Right kidney (tissue), 9 donors: Measurements from ENCODE around the gene OR5I1.
"Not testable (repeated sequence)": the region's sequence is repeated elsewhere in the genome, so short reads cannot be mapped to it uniquely, and the experiment has no call there.

Experiments used
- DNase-seq: peaks from one replicate; pipeline ENCODE4 v3.0.0-alpha.2; 2016
- long read RNA-seq, 8 donors: transcript quantifications; one replicate each; lab custom pipeline, GENCODE V29; 2026

The OR5I1 gene
- long read RNA-seq, donor 1, result 0 reads
- long read RNA-seq, donor 2, result 0 reads
- long read RNA-seq, donor 3, result 0 reads
- long read RNA-seq, donor 4, result 0 reads
- long read RNA-seq, donor 5, result 0 reads
- long read RNA-seq, donor 6, result 0 reads
- long read RNA-seq, donor 7, result 0 reads
- long read RNA-seq, donor 8, result 0 reads

DNA sequence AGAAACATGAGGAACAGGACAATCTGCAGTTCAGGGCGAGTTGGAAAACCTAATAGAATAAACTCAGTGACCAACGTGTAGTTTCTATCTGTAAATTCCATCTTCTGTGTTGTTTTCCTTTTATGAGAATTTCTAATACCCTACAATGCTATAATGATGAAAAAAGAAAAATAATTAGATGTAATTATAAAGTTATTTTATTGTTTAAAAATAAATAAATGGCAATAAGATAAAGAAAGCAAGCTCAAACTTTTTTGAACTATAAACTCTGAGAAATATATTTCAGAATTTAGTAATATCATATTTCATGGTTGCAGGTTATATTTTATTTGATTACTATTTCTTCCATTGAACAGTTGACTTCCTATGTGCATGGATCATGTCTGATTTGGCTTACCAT, at the start of gene OR5I1:
TSS of gene OR5I1 (minus strand) at position 101 of the 400 bp plus-strand sequence. CDS start at position 101, 0 bp downstream.
- DNase-seq, result no peak

DNA sequence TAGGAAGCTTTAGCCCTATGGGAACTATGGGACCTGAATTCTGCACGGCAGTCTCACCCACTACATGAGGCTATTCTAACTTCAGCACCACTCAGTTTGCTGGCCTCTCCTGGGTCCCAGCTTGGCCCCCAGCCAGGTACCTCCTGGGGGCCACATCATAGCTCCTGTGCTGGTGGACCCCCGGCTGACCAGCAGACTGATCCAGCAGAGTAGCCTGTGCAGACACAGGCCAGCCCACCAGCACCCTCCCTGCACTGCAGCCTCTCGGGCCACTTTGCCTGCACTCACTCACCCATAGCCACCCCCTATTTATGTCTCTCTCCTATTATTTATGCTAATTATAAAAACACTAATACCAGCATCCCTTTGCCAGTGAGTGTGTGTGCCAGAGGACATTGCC, 34.7 kb upstream of the OR5I1 start:
- no peak for DNase-seq

DNA sequence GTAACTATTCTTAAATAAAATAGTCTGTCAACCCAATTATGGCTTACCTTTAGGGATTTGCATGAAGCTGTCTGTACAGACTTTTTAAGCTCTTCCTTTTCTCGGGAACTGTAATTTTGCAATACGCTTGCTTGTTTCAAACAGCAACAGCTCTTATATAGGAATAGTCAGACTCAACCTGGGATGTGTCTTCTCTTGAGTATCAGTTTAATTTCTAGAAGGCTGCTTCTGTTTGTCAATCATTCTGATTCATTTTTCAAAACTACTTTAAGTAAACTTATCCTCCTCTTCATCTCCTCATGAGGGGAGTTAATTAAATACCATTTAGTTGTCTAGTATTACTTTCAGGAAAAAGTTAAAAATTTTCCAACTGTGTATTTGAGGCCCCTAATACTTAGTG, 33.6 kb upstream of the OR5I1 start, which contains the start of gene OR10AG1:
TSS of gene OR10AG1 (minus strand) at position 101 of the 400 bp plus-strand sequence. CDS start at position 63, 38 bp downstream.
- no peak for DNase-seq

DNA sequence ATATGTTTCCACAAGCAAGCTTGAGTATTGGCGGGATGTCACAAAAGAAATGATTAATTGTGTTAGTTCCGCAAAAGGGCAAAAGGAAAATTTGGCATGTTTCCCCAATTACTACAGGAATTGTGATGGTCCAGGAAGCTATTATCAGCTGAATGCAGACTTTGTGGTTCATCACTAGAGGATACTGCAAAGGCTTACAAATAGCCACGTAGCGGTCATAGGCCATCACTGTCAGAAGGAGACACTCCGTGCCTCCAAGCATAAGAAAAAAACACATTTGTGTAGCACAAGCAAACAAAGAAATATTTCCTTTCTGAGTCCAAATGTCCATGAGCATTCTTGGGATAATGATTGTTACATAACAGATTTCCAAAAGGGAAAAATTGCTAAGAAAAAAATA, 31.7 kb upstream of the OR5I1 start:
- no peak for DNase-seq

DNA sequence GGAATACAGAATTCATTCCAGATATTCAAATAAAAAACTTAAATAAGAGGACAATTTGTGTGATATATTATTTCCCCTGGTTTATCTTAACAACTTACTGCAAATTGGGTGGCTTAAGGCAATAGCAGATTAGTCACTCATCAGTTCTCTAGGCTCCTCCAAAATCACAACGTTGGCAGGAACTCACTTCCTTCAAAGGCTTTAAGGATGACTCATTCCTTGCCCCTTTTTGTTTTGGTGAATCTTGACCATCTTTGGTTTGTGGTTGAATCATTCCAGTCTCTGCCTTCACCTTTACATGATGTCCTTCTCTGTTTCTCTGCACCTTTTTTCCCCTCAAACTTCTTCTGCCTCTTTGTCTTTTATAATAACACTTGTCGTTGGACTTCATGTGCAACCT, 30.2 kb upstream of the OR5I1 start:
- DNase-seq, result no peak

DNA sequence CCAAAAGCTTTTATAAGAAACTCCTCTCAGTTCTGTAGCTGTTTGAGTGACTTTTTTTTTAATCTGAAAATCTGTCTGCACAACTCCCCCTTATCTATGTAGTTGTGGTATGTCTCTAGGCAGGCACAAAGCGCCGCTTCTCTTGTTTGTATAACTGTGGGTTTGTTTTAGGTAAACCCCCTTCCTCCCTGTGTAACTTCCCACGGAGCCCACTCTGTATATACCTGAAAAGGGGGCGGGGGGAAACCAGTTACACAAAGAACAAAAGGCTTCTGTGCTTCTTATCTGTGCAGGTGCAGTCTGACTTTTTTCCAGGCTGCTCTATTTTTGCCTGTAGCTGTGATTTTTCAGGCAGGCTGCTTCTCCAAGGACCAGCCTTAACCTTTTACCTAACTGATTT, 20.3 kb upstream of the OR5I1 start:
- DNase-seq, result no peak

DNA sequence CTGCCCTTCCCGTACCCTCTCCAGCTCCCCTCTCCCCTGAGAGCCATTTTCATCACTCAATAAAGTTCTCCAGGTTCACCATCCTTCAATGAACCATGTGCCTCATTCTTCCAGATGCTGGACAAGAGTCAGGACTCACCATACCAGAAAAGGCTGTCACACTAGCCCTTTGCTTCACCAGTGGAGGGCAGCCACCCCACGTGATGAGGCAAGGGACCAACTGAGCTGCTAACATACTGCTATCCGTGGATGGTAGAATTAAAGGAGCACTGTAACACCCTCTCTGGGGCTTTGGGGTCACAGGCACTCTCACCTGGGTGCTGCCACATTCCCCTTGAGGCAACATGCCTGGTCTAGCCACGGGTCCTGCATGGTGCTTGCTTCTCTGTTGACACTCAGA, 13.1 kb upstream of the OR5I1 start:
- no peak for DNase-seq

DNA sequence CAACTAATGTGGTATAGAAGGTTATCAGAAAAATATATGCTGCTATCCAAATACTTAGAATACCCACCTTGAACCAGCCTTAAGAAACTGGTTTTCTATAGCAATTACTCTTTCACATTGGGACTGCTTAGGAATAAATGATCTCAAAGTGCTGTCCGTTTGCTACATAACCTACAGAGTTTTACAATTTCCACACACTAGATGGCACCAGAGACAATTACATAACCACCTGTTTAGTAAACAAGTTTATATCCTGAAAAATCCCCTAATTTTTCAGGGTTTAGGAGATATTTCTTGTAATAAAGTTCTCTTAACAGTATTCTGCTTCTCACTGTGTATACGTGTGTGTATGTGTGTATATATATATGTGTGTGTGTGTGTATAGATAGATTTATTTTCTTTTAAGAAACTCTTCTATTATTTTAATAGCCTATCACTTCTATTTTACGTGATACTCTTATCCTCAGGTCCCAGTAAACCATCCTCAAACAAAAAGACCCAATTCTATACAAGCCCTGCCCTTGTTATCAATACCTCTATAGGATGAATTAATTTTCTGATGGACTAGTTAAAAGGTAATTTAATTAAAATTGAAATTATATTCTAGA, 6.7 kb upstream of the OR5I1 start:
- no peak for DNase-seq

DNA sequence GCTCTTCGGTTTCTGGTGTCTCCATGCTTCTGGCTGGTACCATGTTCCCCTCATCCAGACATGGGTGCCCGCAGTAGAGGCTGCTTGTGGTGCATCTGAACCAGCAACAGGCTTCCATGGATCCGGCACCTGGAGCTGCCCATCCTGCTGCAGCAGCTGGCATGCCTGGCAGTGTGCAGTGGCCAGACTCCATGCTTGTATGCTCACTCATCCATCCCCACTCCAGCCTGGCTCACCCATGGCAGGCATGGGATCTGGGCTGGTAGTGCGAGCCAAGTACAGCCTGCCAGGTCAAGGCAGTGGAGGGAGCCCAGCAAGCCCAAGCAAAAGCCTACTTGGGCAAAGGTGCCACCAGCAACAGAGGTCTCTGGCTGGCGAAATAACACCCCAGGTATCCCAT, 15.7 kb downstream of the OR5I1 start:
- no peak for DNase-seq

DNA sequence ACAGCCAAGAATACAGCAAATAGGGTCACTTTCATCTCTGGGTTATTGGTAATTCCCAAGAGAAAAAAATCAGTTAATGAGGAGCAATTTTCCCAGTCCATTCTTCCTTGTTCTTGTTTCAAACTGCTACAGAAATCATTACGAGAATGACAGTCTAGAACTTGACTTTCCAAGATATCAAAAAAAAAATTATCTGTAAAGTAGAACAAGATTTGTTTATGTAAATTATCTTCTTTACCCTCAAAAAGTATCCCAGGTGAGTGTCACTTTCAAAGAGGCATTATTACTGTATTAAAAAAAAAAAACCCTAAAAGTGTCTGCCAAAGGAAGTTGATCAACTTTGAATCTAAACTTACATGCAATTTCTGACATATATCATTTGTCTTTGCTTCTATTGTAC, 21.7 kb downstream of the OR5I1 start, which contains the start of gene OR5W2:
TSS of gene OR5W2 (minus strand) at position 101 of the 400 bp plus-strand sequence. CDS start at position 101, 0 bp downstream.
- no peak for DNase-seq

DNA sequence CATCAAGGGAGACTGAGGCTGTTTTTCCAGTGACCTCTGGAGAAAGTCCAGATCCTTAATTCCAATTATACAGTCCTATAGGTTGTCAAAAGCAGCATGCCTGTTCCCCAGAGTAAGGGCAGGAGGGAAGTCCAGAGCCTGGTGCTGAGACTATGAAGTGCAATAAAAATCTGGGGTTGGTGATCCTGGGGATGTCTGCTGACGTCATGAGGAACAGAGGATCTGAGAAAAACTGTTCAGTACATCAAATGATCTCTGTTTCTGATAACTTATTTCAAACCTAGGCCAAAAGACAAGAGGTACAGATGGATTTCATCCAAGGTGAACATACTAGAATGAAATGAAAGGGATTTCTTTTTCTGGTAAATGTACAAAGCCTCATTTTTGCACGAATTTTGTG, 33.9 kb downstream of the OR5I1 start:
- DNase-seq, result no peak

DNA sequence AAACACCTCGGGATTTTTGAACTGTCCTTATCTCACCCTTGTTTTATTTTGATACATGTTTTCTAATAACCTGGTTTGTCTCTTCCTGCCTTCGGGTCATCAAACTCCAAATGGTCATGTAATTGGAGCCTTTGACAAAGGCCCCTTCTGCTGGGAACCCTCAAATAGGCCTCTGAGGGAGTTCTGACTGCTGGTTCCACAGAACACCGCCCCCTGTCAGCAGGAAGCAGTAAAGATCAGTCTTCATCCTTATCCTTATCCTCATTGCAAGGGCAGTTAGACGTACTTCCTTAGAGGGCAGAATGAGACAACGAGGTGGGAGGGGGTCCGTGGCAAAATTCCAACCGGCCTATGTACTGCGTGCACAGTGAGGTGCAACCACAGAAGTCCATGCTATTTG, 41.0 kb downstream of the OR5I1 start:
- no peak for DNase-seq

DNA sequence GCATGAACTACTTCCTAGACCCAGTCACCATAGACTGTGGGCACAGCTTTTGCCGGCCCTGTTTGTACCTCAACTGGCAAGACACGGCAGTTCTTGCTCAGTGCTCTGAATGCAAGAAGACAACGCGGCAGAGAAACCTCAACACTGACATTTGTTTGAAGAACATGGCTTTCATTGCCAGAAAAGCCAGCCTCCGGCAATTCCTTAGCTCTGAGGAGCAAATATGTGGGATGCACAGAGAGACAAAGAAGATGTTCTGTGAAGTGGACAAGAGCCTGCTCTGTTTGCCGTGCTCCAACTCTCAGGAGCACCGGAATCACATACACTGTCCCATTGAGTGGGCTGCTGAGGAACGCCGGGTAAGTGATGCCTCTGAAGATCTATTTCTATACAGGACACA, 50.7 kb downstream of the OR5I1 start:
- not testable (repeated sequence) for DNase-seq
